ENCODE results near the gene ZNF581.

- TF ChIP-seq, protein P1, sequence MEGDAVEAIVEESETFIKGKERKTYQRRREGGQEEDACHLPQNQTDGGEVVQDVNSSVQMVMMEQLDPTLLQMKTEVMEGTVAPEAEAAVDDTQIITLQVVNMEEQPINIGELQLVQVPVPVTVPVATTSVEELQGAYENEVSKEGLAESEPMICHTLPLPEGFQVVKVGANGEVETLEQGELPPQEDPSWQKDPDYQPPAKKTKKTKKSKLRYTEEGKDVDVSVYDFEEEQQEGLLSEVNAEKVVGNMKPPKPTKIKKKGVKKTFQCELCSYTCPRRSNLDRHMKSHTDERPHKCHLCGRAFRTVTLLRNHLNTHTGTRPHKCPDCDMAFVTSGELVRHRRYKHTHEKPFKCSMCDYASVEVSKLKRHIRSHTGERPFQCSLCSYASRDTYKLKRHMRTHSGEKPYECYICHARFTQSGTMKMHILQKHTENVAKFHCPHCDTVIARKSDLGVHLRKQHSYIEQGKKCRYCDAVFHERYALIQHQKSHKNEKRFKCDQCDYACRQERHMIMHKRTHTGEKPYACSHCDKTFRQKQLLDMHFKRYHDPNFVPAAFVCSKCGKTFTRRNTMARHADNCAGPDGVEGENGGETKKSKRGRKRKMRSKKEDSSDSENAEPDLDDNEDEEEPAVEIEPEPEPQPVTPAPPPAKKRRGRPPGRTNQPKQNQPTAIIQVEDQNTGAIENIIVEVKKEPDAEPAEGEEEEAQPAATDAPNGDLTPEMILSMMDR (IDR thresholded peaks at IDR 0.05): no peak
- TF ChIP-seq POLR2A (IDR thresholded peaks at IDR 0.05) (no peak), EP300 (IDR thresholded peaks at IDR 0.05) (no peak)
Measured at GRCh38 chr19:55606817-55607216, 36.6 kb upstream of the ZNF581 start.

Measured in tibial nerve (tissue), 4 donors.